ENCODE data around the gene SMPD3.

The SMPD3 gene

GRCh38 chr16:68389750-68390371 lies 58.4 kb downstream of the SMPD3 start:
- DNase-seq (ENCODE audit: low read depth in 1 of 2, low spot score in 1 of 2), result no peak
- no peak overlapping the region for H3K27ac ChIP-seq (replicated peaks)
- TF ChIP-seq GABPA (IDR thresholded peaks at IDR 0.05; ENCODE audit: low read depth) (no peak), CTCF (IDR thresholded peaks at IDR 0.05; ENCODE audit: insufficient read depth, low read length) (no peak), SPI1 (IDR thresholded peaks at IDR 0.05; ENCODE audit: borderline replicate concordance, low read depth) (no peak), POLR2AphosphoS5 (IDR thresholded peaks at IDR 0.05; ENCODE audit: low read depth) (no peak), REST (IDR thresholded peaks at IDR 0.05; ENCODE audit: insufficient replicate concordance, low read depth) (no peak)

GRCh38 chr16:68389006-68389405 lies 59.3 kb downstream of the SMPD3 start:
- TF ChIP-seq GABPA (IDR thresholded peaks at IDR 0.05; ENCODE audit: low read depth) (no peak), POLR2AphosphoS5 (IDR thresholded peaks at IDR 0.05; ENCODE audit: low read depth) (no peak)

More at GRCh38 chr16:68389750-68390371, 58.4 kb downstream of the SMPD3 start:
- Histone ChIP-seq H3K4me3 (replicated peaks; ENCODE audit: insufficient read depth, low read length) (no peak overlapping the region), H3K27me3 (ENCODE audit: insufficient read depth, poor library complexity, severe bottlenecking) (no peaks in the 10 kb centered on the region)

GRCh38 chr16:68388124-68388523 lies 60.2 kb downstream of the SMPD3 start:
- Histone ChIP-seq H3K27me3 (ENCODE audit: insufficient read depth, poor library complexity, severe bottlenecking) (no peaks in the 10 kb centered on the region), H3K4me3 (replicated peaks; ENCODE audit: insufficient read depth, low read length) (no peak overlapping the region), H3K27ac (replicated peaks) (no peak overlapping the region)
- no peak for DNase-seq (ENCODE audit: low read depth in 1 of 2, low spot score in 1 of 2)
- TF ChIP-seq GABPA (IDR thresholded peaks at IDR 0.05; ENCODE audit: low read depth), result no peak
- no peak for TF ChIP-seq CTCF (IDR thresholded peaks at IDR 0.05; ENCODE audit: insufficient read depth, low read length)
- no peak for TF ChIP-seq POLR2AphosphoS5 (IDR thresholded peaks at IDR 0.05; ENCODE audit: low read depth)
- no peak for TF ChIP-seq SPI1 (IDR thresholded peaks at IDR 0.05; ENCODE audit: borderline replicate concordance, low read depth)
- TF ChIP-seq REST (IDR thresholded peaks at IDR 0.05; ENCODE audit: insufficient replicate concordance, low read depth), result no peak

More at GRCh38 chr16:68389006-68389405, 59.3 kb downstream of the SMPD3 start:
- Histone ChIP-seq H3K4me3 (replicated peaks; ENCODE audit: insufficient read depth, low read length) (no peak overlapping the region), H3K27me3 (ENCODE audit: insufficient read depth, poor library complexity, severe bottlenecking) (no peaks in the 10 kb centered on the region), H3K27ac (replicated peaks) (no peak overlapping the region)
- DNase-seq (ENCODE audit: low read depth in 1 of 2, low spot score in 1 of 2), result no peak

- TF ChIP-seq GABPA (IDR thresholded peaks at IDR 0.05; ENCODE audit: low read depth) (no peak), SPI1 (IDR thresholded peaks at IDR 0.05; ENCODE audit: borderline replicate concordance, low read depth) (no peak), POLR2AphosphoS5 (IDR thresholded peaks at IDR 0.05; ENCODE audit: low read depth) (no peak), CTCF (IDR thresholded peaks at IDR 0.05; ENCODE audit: insufficient read depth, low read length) (no peak), REST (IDR thresholded peaks at IDR 0.05; ENCODE audit: insufficient replicate concordance, low read depth) (no peak)
- DNase-seq (ENCODE audit: low read depth in 1 of 2, low spot score in 1 of 2), result no peak
- Histone ChIP-seq H3K4me3 (replicated peaks; ENCODE audit: insufficient read depth, low read length) (no peak overlapping the region), H3K27ac (replicated peaks) (no peak overlapping the region), H3K27me3 (ENCODE audit: insufficient read depth, poor library complexity, severe bottlenecking) (no peaks in the 10 kb centered on the region)
Observed at GRCh38 chr16:68387301-68387700, 61.0 kb downstream of the SMPD3 start.

Data from HL-60 (cell line).